ENCODE measurements around the gene CDKN2B. TPM values are rescaled to one million over a fixed set of nuclear protein-coding genes. Genes with fewer than 3 reads are reported as not detected.

Gene CDKN2B
- total and polyA plus RNA-seq, 2 donors (not counting 3 experiments of a cell fraction or from before 2014, with no cell fraction given), result 1.6 to 2.1 TPM

- intact Hi-C loops (cut with micrococcal nuclease) (loop anchor here (5.0 kb wide), 2 partner anchors 50 to 160 kb away; no protein-coding TSS in a partner anchor), dilution Hi-C loops (cut with MboI; ENCODE audit: extremely low pct_ligation_motif_present, low sequenced_read_pairs) (no loop called here)
- Histone ChIP-seq H3K4me1 (ENCODE audit: control insufficient read depth, extremely low read depth, insufficient read depth, low read length) (peaks cover 35% of the 10 kb centered on the region), H3K36me3 (ENCODE audit: control insufficient read depth in 2 of 2, extremely low read depth in 1 of 2, insufficient read depth in 2 of 2, low read length in 2 of 2) (no peaks in the 10 kb centered on the region), H3K9me3 (replicated peaks; ENCODE audit: control insufficient read depth, insufficient read depth, low read length) (no peaks in the 10 kb centered on the region), H2AFZ (ENCODE audit: low read depth, low read length) (peak overlapping the region; percentile 35), H3K4me2 (ENCODE audit: insufficient read depth, low read length) (peak overlapping the region; percentile 31), H3K9me1 (replicated peaks; ENCODE audit: control insufficient read depth, extremely low read depth, insufficient read depth, low read length) (no peaks in the 10 kb centered on the region), H4K20me1 (replicated peaks; ENCODE audit: control insufficient read depth, extremely low read depth, insufficient read depth, low read length) (no peaks in the 10 kb centered on the region), H3K27me3 (ENCODE audit: control insufficient read depth in 2 of 2, insufficient read depth in 2 of 2, low read length in 2 of 2) (no peaks in the 10 kb centered on the region), H3K79me2 (ENCODE audit: control insufficient read depth, insufficient read depth, low read length) (no peaks in the 10 kb centered on the region), H3K4me3 (replicated peaks in 1 of 3; ENCODE audit: insufficient read depth in 1 of 3, low read depth in 1 of 3, low read length in 3 of 3) (no peak overlapping the region), H3K27ac (ENCODE audit: insufficient read depth, low read depth, low read length) (peak overlapping the region; percentile 51), H3K9ac (replicated peaks; ENCODE audit: extremely low read depth, insufficient read depth, low read length) (no peak overlapping the region)
- TF ChIP-seq GATA2 (IDR thresholded peaks at IDR 0.05; ENCODE audit: insufficient read depth, insufficient read length, low read depth, low read length) (peak; percentile 62), EZH2 (IDR thresholded peaks at IDR 0.05; ENCODE audit: borderline replicate concordance, low read depth, low read length, severe bottlenecking) (no peak), JUN (IDR thresholded peaks at IDR 0.05; ENCODE audit: borderline replicate concordance, insufficient read depth, insufficient read length, low read depth) (peak; percentile 79), POLR2AphosphoS5 (IDR thresholded peaks at IDR 0.05; ENCODE audit: insufficient read depth, low read depth, low read length) (peak; percentile 59), MYC (IDR thresholded peaks at IDR 0.05; ENCODE audit: low read depth, low read length) (no peak), FOS (IDR thresholded peaks at IDR 0.05; ENCODE audit: borderline replicate concordance, insufficient read depth, low read length) (peak; percentile 85), POLR2A (IDR thresholded peaks at IDR 0.05; ENCODE audit: low read depth, low read length) (peak; percentile 20), MAX (IDR thresholded peaks at IDR 0.05; ENCODE audit: insufficient read depth, insufficient read length) (no peak), CTCF (IDR thresholded peaks at IDR 0.05; ENCODE audit: extremely low read depth in 1 of 2, insufficient read depth in 1 of 2, low read depth in 1 of 2, low read length in 2 of 2) (no peak)
- ChIA-PET CTCF (interaction anchor here (1.0 to 5.2 kb wide), 7 partner anchors 32 to 240 kb away, joined by 3 to 28 read pairs (median 5); no protein-coding TSS in a partner anchor), POLR2A (no interaction called here)
- no TSS peak for BruUV-seq (replicated peaks)
- peak; percentile 94 for DNase-seq (ENCODE audit: low read depth, low spot score)
- FAIRE-seq, result peak; percentile 95
Measured at GRCh38 chr9:22052376-22052945, 43.4 kb upstream of the CDKN2B start.

Data from endothelial cell of umbilical vein (primary cell).